Activated naive CD4-positive, alpha-beta T cell treated with Interleukin-2 at 50 U/mL for 16 hours (primary cell): Measurements from ENCODE around the gene MEI4.
"Not testable (repeated sequence)": the region's sequence is repeated elsewhere in the genome, so short reads cannot be mapped to it uniquely, and the experiment has no call there.

Experiments
- DNase-seq: peaks from one replicate; pipeline ENCODE4 v3.0.0-alpha.2; 2020

Gene MEI4

GRCh38 chr6:77683515-77683914, 30.7 kb downstream of the MEI4 start:
- no peak for DNase-seq

DNA sequence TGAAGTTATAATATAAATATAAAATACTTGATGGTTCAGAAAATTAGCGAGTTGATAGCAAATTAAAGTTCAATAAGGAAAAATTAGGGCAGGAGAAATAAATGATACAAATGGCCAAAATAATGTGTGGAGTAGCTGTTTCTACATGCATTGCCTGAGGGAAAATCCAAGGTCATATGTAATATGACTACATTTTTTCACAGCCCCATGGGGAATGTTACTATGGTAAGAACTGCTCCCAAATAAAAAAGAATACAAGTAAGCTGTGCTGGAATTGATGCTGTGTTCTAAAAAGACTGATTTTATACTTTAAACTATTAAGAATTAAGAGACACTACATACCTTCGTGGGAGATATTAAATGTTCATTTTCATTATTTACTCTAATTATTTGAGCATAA, 34.1 kb downstream of the MEI4 start:
- no peak for DNase-seq

GRCh38 chr6:77688649-77689048, 35.8 kb downstream of the MEI4 start:
- no peak for DNase-seq

DNA sequence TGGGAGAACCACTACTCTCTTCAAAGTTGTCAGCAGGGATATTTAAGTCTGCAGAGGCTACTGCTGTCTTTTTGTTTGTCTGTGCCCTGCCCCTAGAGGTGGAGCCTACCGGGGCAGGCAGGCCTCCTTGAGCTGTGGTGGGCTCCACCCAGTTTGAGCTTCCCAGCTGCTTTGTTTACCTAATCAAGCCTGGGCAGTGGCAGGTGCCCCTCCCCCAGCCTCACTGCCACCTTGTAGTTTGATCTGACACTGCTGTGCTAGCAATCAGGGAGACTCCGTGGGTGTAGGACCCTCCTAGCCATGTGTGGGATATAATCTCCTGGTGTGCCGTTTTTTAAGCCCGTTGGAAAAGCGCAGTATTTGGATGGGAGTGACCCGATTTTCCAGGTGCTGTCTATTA, 47.3 kb downstream of the MEI4 start:
- DNase-seq = not testable (repeated sequence)

DNA sequence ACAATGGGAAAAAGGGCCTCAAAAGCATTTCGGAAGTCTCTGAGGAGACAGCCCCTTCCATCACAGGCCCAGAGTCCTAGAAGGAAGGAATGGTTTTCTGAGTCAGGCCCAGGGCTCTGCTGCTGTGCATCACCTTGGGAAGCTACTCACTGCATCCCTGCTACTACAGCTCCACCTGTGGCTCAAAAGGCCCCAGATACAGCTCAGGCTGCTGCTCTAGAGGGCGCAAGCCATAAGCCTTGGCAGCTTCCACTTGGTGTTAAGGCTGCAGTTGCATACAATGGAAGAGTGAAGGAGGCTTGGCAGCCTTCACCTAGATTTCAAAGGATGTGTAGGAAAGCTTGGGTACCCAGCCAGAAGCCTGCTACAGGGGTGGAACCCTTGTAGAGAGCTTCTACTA, 54.8 kb downstream of the MEI4 start:
- DNase-seq = no peak

DNA sequence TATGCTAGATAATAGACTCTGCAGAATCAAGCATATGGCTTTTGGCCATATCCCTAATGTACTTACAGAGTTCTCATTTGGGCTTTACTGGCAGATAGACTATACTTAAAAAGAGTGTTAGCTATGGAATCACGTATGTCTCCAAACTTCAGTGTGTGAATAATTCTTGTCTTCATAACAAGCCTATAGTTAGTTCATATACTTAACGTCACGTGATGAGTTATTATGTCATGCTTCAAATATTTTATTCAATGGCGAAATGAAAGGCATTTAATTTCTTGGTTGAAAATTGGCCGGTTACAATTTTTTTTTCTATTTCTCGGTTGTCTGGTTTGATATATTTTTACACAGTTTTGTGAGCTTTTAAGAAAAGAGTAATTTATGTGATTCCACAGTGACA, 62.7 kb downstream of the MEI4 start:
- DNase-seq = no peak

GRCh38 chr6:77716311-77716710, 63.5 kb downstream of the MEI4 start:
- DNase-seq = no peak

DNA sequence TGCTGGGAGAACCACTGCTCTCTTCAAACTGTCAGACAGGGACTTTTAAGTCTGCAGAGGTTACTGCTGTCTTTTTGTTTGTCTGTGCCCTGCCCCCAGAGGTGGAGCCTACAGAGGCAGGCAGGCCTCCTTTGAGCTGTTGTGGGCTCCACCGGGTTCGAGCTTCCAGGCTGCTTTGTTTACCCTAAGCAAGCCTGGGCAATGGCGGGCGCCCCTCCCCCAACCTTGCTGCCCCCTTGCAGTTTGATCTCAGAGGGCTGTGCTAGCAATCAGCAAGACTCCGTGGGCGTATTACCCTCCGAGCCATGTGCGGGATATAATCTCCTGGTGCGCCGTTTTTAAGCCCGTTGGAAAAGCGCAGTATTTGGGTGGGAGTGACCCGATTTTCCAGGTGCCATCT, 83.2 kb downstream of the MEI4 start:
- DNase-seq = not testable (repeated sequence)

DNA sequence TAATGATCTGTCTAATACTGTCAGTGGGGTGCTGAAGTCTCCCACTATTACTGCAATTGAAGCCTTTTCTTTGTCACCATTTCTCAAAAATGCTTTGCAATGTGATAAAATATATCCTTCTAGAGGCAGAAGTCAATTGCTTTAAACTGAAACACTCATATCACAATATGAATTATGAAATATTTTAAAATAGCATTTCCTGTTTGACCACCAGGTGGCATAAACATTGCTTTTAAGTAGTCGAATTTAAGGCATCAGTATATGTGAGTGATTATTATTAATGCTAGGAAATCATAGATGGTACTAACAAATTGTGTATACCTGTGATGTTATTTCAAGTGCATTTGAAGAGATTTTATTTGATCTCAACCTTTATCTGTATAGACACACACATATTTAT, 87.5 kb downstream of the MEI4 start:
- no peak for DNase-seq

DNA sequence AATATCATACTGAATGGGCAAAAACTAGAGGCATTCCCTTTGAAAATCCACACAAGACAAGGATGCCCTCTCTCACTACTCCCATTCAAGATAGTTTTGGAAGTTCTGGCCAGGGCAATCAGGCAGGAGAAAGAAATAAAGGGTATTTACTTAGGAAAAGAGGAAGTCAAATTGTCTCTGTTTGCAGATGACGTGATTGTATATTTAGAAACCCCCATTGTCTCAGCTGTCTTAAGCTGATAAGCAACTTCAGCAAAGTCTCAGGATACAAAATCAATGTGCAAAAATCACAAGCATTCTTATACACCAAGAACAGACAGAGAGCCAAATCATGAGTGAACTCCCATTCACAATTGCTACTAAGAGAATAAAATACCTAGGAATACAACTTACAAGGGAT, 99.3 kb downstream of the MEI4 start:
- DNase-seq = not testable (repeated sequence)

GRCh38 chr6:77762386-77762785, 109.5 kb downstream of the MEI4 start:
- no peak for DNase-seq

DNA sequence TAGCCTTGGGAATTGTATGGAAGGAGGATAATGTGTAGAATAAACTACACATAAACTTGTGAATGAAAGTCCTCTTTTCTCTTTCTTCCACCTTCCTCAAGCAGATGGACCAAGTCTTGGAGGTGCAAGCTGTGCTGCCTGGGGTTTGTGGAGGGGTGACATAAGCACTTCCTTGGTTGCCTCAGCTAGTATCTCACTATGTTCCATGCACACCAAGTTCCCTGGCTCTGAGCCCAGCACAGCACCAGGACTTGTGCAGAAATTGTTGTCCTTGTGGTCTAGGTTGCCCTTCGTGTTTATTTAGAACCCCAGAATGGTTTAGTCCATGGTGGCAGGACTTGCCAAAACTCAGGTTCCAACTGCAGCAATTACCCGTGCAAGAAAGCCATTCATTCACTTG, 110.3 kb downstream of the MEI4 start:
- no peak for DNase-seq

GRCh38 chr6:77764364-77764763, 111.5 kb downstream of the MEI4 start:
- DNase-seq = no peak

DNA sequence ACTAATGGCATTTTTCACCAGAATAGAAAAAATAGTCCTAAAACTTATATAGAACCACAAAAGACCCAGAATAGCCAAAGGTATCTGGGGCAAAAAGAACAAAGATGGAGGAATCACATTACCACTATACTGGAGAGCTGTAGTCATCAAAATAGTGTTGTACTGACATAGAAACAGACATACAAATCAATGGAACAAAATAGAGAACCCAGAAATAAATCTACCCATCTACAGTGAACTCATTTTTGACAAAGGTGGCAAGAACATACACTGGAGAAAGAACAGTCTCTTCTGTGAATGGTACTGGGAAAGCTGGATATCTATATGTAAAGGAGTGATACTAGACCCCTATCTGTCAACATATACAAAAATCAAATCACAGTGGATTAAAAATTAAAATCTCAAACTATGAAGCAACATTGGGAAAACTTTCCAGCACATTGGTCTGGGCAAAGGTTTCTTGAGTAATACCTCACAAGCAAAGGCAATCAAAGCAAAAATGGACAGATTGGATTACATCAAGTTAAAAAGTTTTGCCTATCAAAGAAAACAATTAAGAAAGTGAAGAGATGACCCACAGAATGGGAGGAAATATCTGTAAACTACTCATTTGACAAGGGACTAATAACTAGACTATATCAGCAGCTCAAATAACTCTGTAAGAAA, 120.5 kb downstream of the MEI4 start:
- DNase-seq = no peak

GRCh38 chr6:77774457-77774856, 121.6 kb downstream of the MEI4 start:
- DNase-seq = no peak

- DNase-seq = no peak
Measured at GRCh38 chr6:77776441-77776840, 123.6 kb downstream of the MEI4 start.

DNA sequence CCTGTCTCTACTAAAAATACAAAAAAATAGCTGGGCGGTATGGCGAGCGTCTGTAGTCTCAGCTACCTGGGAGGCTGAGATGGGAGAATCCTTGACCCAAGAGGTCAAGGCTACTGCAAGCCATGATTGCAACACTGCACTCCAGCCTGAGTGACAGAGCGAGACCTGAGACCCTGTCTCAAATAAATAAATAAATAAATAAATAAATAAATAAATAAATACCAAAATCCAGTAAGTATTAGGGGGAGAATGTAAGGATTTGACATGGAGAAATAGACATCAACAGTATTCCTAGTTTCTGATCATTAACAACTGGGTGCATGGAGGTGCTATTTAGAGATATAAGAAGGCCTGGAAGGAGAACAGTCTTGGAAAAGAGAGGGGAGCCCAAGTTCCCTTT, 125.7 kb downstream of the MEI4 start:
- no peak for DNase-seq

GRCh38 chr6:77786935-77787629, 134.2 kb downstream of the MEI4 start:
- no peak for DNase-seq

DNA sequence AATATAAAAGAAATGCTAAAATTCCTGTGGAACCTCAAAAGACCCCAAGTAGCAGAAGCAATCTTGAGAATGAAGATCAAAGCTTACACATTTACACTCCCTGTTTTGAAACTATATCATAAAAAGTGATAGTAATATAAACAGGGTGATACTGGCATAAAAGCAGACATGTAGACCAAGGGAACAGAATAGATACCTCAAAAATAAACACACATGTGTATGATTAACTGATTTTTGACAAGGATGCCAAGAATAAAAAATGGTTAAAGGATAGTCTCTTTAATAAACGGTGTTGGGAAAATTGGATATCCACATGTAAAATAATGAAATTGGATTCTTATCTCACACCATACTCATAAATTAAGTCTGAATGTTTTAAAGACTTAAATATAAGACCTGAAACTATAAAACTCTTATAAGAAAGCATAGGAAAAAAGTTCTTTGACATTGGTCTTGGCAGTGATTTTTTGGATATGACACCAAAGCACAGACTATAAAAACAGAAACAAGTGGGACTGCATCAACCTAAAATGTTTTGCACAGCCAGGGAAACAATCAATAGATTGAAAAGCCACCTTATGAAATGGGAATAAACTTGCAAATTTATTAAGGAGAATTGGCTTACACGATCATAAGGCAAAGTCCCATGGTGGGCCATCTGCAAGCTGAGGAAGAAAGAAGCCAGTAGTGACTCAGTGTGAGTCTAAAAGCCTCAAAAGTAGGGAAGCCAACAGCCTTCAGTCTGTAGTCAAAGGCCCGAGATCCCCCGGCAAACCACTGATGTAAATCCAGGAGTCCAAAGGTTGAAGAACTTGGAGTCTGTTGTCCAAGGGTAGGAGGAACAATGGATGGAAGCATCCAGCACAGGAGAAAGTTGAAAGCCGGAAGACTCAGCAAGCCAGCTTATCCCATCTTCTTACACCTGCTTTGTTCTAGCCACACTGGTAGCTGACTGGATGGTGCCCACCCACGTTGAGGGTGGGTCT, 144.3 kb downstream of the MEI4 start:
- DNase-seq = no peak

DNA sequence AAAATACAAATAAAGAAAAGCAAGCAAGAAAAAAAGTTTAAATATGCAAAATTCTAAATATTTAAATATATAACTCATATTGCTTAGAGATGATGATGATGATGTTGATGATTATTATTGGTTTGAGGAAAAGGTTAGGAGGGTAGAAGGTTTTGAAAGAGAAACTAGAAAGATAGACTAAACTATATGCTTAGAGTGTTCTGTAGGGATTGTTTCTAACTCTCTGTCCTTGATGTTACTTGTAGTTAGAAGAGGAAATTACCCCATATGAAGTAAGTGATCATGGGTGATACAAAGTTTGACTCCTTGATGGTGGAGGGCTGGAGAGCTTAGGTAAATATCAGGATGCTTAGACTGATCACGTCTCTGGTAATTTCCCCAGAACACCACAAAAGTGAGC, 159.5 kb downstream of the MEI4 start:
- no peak for DNase-seq

DNA sequence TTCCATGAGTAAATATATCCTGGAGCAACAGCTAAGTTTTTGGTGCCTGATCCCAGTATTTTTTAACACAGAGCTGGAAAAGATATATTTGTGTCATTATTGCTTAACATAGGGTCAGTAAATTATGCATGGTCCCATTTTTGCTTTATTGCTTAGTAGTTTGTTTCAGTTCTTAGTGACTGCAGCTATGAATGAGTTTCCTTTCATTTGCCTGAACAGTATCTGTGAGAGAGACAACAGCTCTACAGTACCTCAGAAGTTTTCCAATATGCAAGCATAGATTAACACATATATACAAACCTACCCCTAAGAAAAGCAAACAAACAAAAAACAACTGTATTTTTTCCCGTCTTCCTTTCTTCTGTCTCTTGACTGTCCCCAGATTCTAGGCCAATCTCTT, 160.3 kb downstream of the MEI4 start:
- no peak for DNase-seq

DNA sequence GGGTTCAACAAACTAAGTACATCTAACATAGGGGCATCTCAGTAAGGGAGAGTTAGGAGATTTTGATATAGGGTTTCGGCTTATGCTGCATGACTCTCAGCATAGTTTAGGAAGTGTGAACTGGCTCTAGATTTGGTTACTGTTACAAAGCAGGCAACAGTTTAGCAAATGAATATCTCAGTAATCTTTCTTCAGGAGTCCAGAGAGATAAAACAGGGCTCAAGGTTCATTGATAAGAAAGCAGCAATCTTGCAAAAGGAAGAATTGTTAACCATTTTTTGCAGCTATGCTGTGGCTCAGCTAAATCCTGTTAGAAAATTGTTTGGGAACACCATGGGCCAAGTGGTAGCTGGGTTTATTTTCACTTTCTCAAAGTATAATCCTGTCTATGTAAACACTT, 161.3 kb downstream of the MEI4 start:
- no peak for DNase-seq

GRCh38 chr6:77815531-77815930, 162.7 kb downstream of the MEI4 start:
- DNase-seq = no peak

GRCh38 chr6:77816766-77817270, 164.0 kb downstream of the MEI4 start:
- no peak for DNase-seq
